Measurements from ENCODE around the gene NCCRP1.
A peak's percentile ranks its signal among the peaks of the same experiment; 100 is the strongest.
"Not testable (repeated sequence)": the region's sequence is repeated elsewhere in the genome, so short reads cannot be mapped to it uniquely, and the experiment has no call there.

The NCCRP1 gene

DNA sequence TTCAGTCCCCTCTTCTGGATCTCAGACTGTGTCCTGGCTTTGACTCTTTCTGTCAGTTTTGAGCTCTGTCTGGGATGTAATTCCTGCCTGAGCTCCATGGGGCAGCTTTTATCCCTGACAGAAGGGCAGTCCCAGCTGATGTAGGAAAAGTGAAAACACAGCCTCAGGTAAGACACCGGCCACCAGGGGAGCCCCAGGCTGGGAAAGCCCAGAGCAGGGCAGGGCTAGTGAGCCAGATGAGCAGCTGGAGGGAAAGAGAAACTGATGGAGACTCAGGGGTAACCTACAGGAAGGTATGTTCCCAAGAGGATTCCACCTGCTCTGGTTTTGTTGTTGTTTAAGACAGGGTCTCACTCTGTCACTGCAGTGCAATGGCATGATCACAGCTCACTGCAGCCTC, 48.4 kb downstream of the NCCRP1 start:
- DNase-seq (ENCODE audit: low spot score): not testable (repeated sequence)
- peak; percentile 56 for FAIRE-seq

DNA sequence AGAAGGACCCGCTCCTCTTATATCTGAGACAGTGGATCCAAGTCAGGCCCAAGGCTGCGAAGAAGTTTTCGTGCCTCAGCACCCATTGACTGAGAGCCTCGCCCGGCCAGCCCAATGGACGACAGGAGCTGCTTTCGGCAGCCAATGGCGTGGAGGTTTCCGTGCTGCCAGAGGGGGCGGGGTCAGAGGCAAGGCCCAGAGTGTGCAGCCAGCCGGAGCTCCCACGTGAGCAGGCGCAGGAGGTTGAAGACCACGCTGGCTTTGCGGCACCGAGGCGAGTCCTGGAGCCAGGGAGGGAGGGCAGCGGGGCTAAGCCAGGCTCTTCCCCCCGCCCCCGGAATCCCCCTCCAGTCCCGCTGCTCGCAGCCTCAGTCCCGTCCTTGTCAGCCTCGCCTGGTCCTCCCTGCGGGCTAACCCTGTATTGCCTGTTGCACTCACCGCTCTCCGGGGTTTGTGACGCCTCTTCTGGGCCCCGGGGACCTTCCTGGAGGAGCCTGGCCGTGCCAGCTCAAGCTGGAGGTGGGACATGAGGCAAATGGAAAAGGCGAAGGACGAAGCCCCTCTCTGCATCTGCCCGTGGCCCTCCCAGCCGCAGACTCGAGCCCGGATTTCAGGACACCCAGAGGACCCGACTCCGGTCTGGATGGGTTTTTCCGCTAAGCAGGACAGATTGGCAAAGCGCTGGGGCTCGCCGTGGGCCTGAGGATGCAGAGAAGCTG, 50.3 kb downstream of the NCCRP1 start:
- FAIRE-seq (no peak), DNase-seq (ENCODE audit: low spot score) (no peak)

DNA sequence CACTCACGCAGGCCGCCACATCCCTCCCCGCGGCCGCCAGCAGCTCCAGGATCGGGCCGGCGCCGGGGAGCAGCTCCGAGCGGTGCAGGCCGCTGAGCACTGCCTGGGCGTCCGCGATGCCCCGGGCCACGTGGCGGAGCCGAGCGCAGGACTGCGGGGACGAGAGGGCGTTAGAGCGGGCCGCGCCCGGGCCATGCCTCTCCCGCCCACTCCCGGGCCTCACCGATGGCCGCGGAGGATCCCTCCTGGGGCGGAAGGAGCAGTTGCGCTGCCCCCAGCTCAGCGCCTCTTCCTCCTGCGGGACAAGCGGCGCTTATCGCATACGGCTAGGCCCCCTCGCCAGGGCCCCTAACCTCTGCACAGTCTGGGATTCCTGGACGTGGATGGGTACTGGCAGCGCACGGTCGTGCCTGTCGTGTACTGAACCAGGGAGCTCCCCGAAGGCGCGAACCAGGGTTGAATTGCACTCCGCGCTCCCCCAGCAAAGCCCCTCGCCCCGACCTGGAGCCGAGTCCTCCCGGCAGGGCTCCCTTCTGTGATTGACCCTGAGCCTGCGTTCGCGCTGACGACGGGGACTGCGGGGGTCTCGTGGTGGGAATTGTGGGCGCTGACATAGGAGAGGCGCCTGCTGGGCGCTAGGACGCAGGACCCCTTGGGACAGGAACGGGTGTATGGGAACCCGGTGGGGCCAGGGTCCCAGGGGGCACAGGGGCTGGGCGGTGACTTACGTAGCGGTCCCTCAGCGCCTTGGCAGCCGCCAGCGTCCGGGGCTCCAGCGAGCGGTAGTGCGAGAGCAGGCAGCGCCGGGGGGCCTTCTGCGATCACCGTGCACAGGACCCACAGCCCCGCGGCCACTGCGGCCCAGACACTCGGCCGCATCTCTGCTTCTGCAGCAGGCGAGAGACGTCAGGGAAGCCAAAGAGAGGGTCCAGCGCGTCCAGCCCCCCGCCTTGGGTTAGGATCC, 51.2 kb downstream of the NCCRP1 start:
- no peak for FAIRE-seq
- DNase-seq (ENCODE audit: low spot score): no peak

DNA sequence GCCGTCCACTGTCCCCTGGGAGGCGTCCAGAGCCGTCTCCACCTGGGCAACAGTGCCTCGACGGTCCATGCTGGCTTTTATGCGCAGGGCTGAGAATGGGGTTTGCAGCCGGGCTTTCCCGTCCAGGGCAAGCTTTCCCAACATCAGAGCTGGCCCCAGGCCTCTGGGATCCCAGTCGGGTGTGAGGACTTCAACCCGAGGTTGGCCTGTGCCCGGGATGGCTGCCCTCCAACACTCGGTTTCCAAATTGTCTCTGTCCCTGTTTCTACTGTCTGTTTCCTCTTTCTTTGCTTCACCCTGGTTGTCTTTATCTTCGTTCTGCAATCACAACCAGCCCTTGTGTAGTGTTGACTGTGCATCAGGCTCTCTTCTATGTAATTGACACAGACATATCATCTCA, 52.0 kb downstream of the NCCRP1 start, which contains the start of gene IFNL4:
TSS of gene IFNL4 (minus strand) at position 51 of the 400 bp plus-strand sequence.
- FAIRE-seq (no peak), DNase-seq (ENCODE audit: low spot score) (no peak)

DNA sequence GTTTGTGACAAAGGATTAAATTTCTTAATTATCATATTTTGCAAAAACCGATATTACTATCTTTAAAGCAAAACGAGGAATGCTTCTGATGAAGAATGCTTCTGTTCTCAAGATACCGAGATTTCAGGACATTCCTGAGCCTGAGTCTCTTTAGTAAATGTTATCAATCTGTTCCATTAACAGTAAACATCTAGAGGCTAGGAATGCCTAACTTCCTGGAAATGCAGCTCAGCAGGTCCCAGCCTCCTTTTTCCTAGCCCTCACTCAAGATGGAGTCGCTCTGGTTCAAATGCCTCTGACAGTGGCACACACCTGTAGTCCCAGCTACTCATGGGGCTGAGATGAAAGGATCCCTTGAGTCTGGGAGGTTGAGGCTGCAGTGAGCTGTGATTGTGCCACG, 54.3 kb downstream of the NCCRP1 start:
- no peak for FAIRE-seq
- no peak for DNase-seq (ENCODE audit: low spot score)
